IMR-90 (cell line): ENCODE measurements around the gene MTOR. TPM values are rescaled to one million over a fixed set of nuclear protein-coding genes. Genes with fewer than 3 reads are reported as not detected.

Source experiments
- ATAC-seq: fragments of 200-7000 bp; cut with Tn5 transposase; 2 replicates; pipeline ENCODE4 v1.9.1; 2020; ENCODE audit warnings: low read depth, mild to moderate bottlenecking, moderate library complexity
- BruUV-seq: library from RNA; stranded (reverse); fragments of 400-500 nt; replicated peaks from 2 replicates; lab custom pipeline; 2021; lab: Mats Ljungman, UMichigan
- CTCF ChIA-PET: fragments of 300-600 bp; formaldehyde crosslinking; extraction: SDS; loops from one replicate; lab custom pipeline; 2021; ENCODE audit warnings: antibody characterized with exemption; lab: Yijun Ruan, JAX
- POLR2A ChIA-PET: fragments of 300-600 bp; sonication (Branson Sonifier 250); formaldehyde crosslinking; loops from one replicate; lab custom pipeline; 2022; ENCODE audit warnings: antibody characterized with exemption; ENCODE audit not compliant: unreplicated experiment; lab: Charles Lee
- DNase-seq: peaks from one replicate; pipeline ENCODE4 v3.0.0; 2013
- H2AFZ ChIP-seq: replicated peaks from 2 replicates; pipeline ENCODE3; 2013; ENCODE audit warnings: low read length, mild to moderate bottlenecking; ENCODE audit not compliant: poor library complexity
- H2AK5ac ChIP-seq: 2 replicates; pipeline ENCODE4 v1.6.1; 2013; ENCODE audit warnings: low read depth, low read length, inconsistent platforms
- H2AK9ac ChIP-seq: replicated peaks from 2 replicates; pipeline ENCODE3; 2013; ENCODE audit warnings: mild to moderate bottlenecking, low read depth, low read length, moderate library complexity; ENCODE audit not compliant: poor library complexity
- H2BK120ac ChIP-seq: 2 replicates; pipeline ENCODE4 v1.6.1; 2013; ENCODE audit warnings: low read depth, low read length, inconsistent platforms
- H2BK15ac ChIP-seq: 3 replicates; pipeline ENCODE4 v1.6.1; 2013; ENCODE audit warnings: low read depth, low read length, inconsistent platforms
- H2BK20ac ChIP-seq: 2 replicates; pipeline ENCODE4 v1.6.1; 2013; ENCODE audit warnings: low read depth, mild to moderate bottlenecking, inconsistent platforms, low read length, moderate library complexity
- H2BK5ac ChIP-seq: 2 replicates; pipeline ENCODE4 v1.6.1; 2013; ENCODE audit warnings: mild to moderate bottlenecking, low read depth, low read length, inconsistent platforms; ENCODE audit not compliant: poor library complexity, severe bottlenecking
- H3K14ac ChIP-seq: replicated peaks from 2 replicates; pipeline ENCODE4 v1.6.1; 2013; ENCODE audit warnings: low read depth, low read length, inconsistent platforms
- H3K18ac ChIP-seq: 2 replicates; pipeline ENCODE4 v1.6.1; 2013; ENCODE audit warnings: low read depth, low read length, control low read depth
- H3K23ac ChIP-seq: 2 replicates; pipeline ENCODE4 v1.6.1; 2013; ENCODE audit warnings: low read depth, low read length, inconsistent platforms
- H3K27ac ChIP-seq: 2 replicates; pipeline ENCODE4 v1.5.1; 2013; ENCODE audit warnings: mild to moderate bottlenecking, control low read depth, low read length; ENCODE audit not compliant: insufficient read depth
- H3K27me3 ChIP-seq: 2 replicates; pipeline ENCODE4 v1.6.1; 2013; ENCODE audit warnings: low read length; ENCODE audit not compliant: control insufficient read depth, insufficient read depth
- H3K36me3 ChIP-seq: 2 replicates; pipeline ENCODE4 v1.6.1; 2013; ENCODE audit warnings: low read length, mixed read lengths; ENCODE audit not compliant: control insufficient read depth, insufficient read depth
- H3K4ac ChIP-seq: 2 replicates; pipeline ENCODE4 v1.6.1; 2013; ENCODE audit warnings: low read depth, low read length, inconsistent platforms
- H3K4me1 ChIP-seq: 2 replicates; pipeline ENCODE4 v1.6.1; 2013; ENCODE audit warnings: low read length, mixed read lengths; ENCODE audit not compliant: control insufficient read depth, insufficient read depth
- H3K4me2 ChIP-seq: 2 replicates; pipeline ENCODE4 v1.6.1; 2013; ENCODE audit warnings: low read depth, mild to moderate bottlenecking, control low read depth, low read length, moderate library complexity
- H3K4me3 ChIP-seq: 2 replicates; pipeline ENCODE4 v1.5.1; 2013; ENCODE audit warnings: low read depth, mild to moderate bottlenecking, control low read depth, low read length, moderate library complexity; ENCODE audit not compliant: insufficient read depth
- H3K56ac ChIP-seq: 2 replicates; pipeline ENCODE4 v1.6.1; 2013; ENCODE audit warnings: low read length, inconsistent platforms; ENCODE audit not compliant: insufficient read depth; ENCODE audit errors: extremely low read depth
- H3K79me1 ChIP-seq, 2 experiments: 2 replicates each; pipeline ENCODE4 v1.6.1; 2013; ENCODE audit warnings: low read length in 2 of 2, inconsistent platforms in 1 of 2, low read depth in 1 of 2
- H3K9ac ChIP-seq: 2 replicates; pipeline ENCODE4 v1.6.1; 2013; ENCODE audit warnings: low read depth, low read length, control low read depth
- H3K9me1 ChIP-seq: 2 replicates; pipeline ENCODE4 v1.6.1; 2013; ENCODE audit warnings: low read length, inconsistent platforms; ENCODE audit not compliant: insufficient read depth
- H3K9me3 ChIP-seq: 2 replicates; pipeline ENCODE4 v1.6.1; 2013; ENCODE audit warnings: low read length; ENCODE audit not compliant: control insufficient read depth, insufficient read depth
- H4K20me1 ChIP-seq: 2 replicates; pipeline ENCODE4 v1.6.1; 2013; ENCODE audit warnings: low read length, inconsistent platforms; ENCODE audit not compliant: insufficient read depth
- H4K5ac ChIP-seq: 2 replicates; pipeline ENCODE4 v1.6.1; 2013; ENCODE audit warnings: mild to moderate bottlenecking, low read depth, low read length, control low read depth
- H4K8ac ChIP-seq, 2 experiments: 2 replicates each; pipeline ENCODE4 v1.6.1; 2013; ENCODE audit warnings: low read depth in 2 of 2, low read length in 2 of 2, control low read depth in 1 of 2, inconsistent platforms in 1 of 2
- H4K91ac ChIP-seq: 2 replicates; pipeline ENCODE4 v1.6.1; 2013; ENCODE audit warnings: low read depth, low read length, inconsistent platforms; ENCODE audit not compliant: insufficient read depth
- CHD1 ChIP-seq: IDR thresholded peaks from 2 replicates; pipeline ENCODE4 v1.6.1; 2012; ENCODE audit warnings: low read depth, low read length, improper control_type of control experiment
- RAD21 ChIP-seq: IDR thresholded peaks from 2 replicates; pipeline ENCODE4 v1.6.1; 2012; ENCODE audit warnings: low read length, improper control_type of control experiment
- WGBS, 2 experiments: methylation state at CpG; one replicate each; pipeline versions ENCODE4 v1.1.5 to v1.1.7; 2013; ENCODE audit warnings: missing lambda C conversion rate in 2 of 2; ENCODE audit not compliant: insufficient read length in 1 of 2; ENCODE audit errors: extremely low coverage in 2 of 2; 5-methylcytosine and 5-hydroxymethylcytosine counted together
- dilution Hi-C: fragments of 300-500 bp; cut with HindIII; formaldehyde crosslinking; loops from one replicate; pipeline ENCODE4 v1.14.3; 2018; ENCODE audit warnings: low sequenced_read_pairs; ENCODE audit not compliant: unreplicated experiment
- in situ Hi-C: fragments of 300-500 bp; cut with MboI; formaldehyde crosslinking; loops from 3 replicates; pipeline ENCODE4 v1.14.3; 2019; ENCODE audit warnings: low sequenced_read_pairs, inconsistent platforms, mixed read lengths
- intact Hi-C: fragments of 100-400 bp; cut with micrococcal nuclease; formaldehyde crosslinking; loops from 2 replicates; pipeline ENCODE4 v1.10.0; 2022
- polyA plus RNA-seq, 3 experiments: library from polyadenylated mRNA; depleted of rRNA; stranded (reverse); fragments of >200 nt; gene quantifications; 2 replicates each; pipeline ENCODE4 v1.2.3, GENCODE V29; 2012; ENCODE audit warnings: low replicate concordance in 1 of 3
- total RNA-seq: library from RNA; depleted of rRNA; stranded (reverse); fragments of >200 nt; gene quantifications from 2 replicates; pipeline ENCODE4 v1.2.3, GENCODE V29; 2012

Gene MTOR
- total and polyA plus RNA-seq, 2 of the 4 experiments (the other 2 are of a cell fraction), result 19.2 to 36.7 TPM

GRCh38 chr1:11291049-11291448, 28.7 kb upstream of the MTOR start:
- no peak overlapping the region for H3K18ac ChIP-seq
- intact Hi-C loops, result no loop called here
- no peak overlapping the region for H2AFZ ChIP-seq
- peaks cover 11% of the 10 kb centered on the region; the same call in 1 of the 2 replicates for H4K20me1 ChIP-seq
- no peak for ATAC-seq
- dilution Hi-C loops, result no loop called here
- ChIA-PET CTCF (no interaction called here), POLR2A (no interaction called here)
- H3K4me3 ChIP-seq, result no peak overlapping the region
- in situ Hi-C loops, result no loop called here
- no peak overlapping the region for H2BK15ac ChIP-seq
- H2AK9ac ChIP-seq, result no peak overlapping the region
- no TSS peak for BruUV-seq
- no peak overlapping the region for H3K4ac ChIP-seq
- H2BK5ac ChIP-seq, result no peak overlapping the region
- WGBS, 2 experiments, result no CpG with 5 or more reads among the region's 2 CpGs
- H3K36me3 ChIP-seq, result peaks cover 5% of the 10 kb centered on the region; the same call in 1 of the 2 replicates
- no peak overlapping the region for H3K56ac ChIP-seq
- DNase-seq, result no peak
- H3K27me3 ChIP-seq, result no peaks in the 10 kb centered on the region
- peaks cover 3 to 10% of the 10 kb centered on the region in 2 experiments; a peak in 2 of 4 replicates for H3K79me1 ChIP-seq
- peaks cover 8% of the 10 kb centered on the region for H3K4me1 ChIP-seq
- H2AK5ac ChIP-seq, result no peak overlapping the region
- no peak overlapping the region for H3K23ac ChIP-seq
- H4K5ac ChIP-seq, result no peak overlapping the region
- H3K9me3 ChIP-seq, result no peaks in the 10 kb centered on the region
- TF ChIP-seq CHD1 (no peak), RAD21 (no peak)
- H3K27ac ChIP-seq, result no peak overlapping the region
- no peak overlapping the region for H2BK20ac ChIP-seq
- no peak overlapping the region for H3K4me2 ChIP-seq
- H4K8ac ChIP-seq, result no peak overlapping the region
- H3K9me1 ChIP-seq, result peaks cover 11% of the 10 kb centered on the region; the same call in 1 of the 2 replicates
- no peak overlapping the region for H4K91ac ChIP-seq
- H2BK120ac ChIP-seq, result no peak overlapping the region
- H3K14ac ChIP-seq, result no peak overlapping the region
- no peak overlapping the region for H3K9ac ChIP-seq
